Measurements from ENCODE around the gene DHX34.
"Not testable (repeated sequence)": the region's sequence is repeated elsewhere in the genome, so short reads cannot be mapped to it uniquely, and the experiment has no call there.

DHX34 gene

GRCh38 chr19:47323872-47324271 lies 25.2 kb upstream of the DHX34 start:
- Histone ChIP-seq H3K27me3 (replicated peaks in 2 of 5; ENCODE audit: control insufficient read depth in 4 of 5, insufficient read depth in 5 of 5, low read length in 4 of 5) (peaks cover 0 to 19% (median 2%) of the 10 kb centered on the region in 5 experiments), H3K36me3 (ENCODE audit: control insufficient read depth in 4 of 4, insufficient read depth in 4 of 4, low read length in 3 of 4) (no peaks in the 10 kb centered on the region), H3K9me3 (ENCODE audit: control extremely low read depth in 1 of 5, control insufficient read depth in 4 of 5, insufficient read depth in 2 of 5, low read depth in 1 of 5, low read length in 4 of 5) (peaks cover 0 to 4% (median 0%) of the 10 kb centered on the region in 5 experiments), H3K4me3 (ENCODE audit: control insufficient read depth in 1 of 7, extremely low read depth in 1 of 7, insufficient read depth in 4 of 7, low read depth in 2 of 7, low read length in 6 of 7) (no peak overlapping the region), H3K4me1 (ENCODE audit: control extremely low read depth in 1 of 4, control insufficient read depth in 4 of 4, insufficient read depth in 4 of 4, low read length in 3 of 4) (peaks cover 0 to 10% (median 8%) of the 10 kb centered on the region in 4 experiments), H3K27ac (ENCODE audit: insufficient read depth in 1 of 2, low read depth in 1 of 2, low read length in 2 of 2, poor library complexity in 1 of 2, severe bottlenecking in 2 of 2) (no peak overlapping the region)
- ChIA-PET CTCF (interaction anchor here (0.7 to 1.9 kb wide), 3 partner anchors 25 to 192 kb away, joined by 3 to 9 read pairs (median 3); partner anchors contain the start of gene DHX34), POLR2A (interaction anchor here (0.5 kb wide), 1 partner anchor 130 kb away, joined by 3 read pairs; no protein-coding TSS in a partner anchor)
- 91% methylated on average over 12 of the region's 12 CpGs for WGBS (ENCODE audit: insufficient coverage)
- no peak for DNase-seq

GRCh38 chr19:47324502-47324901 lies 24.6 kb upstream of the DHX34 start:
- WGBS (ENCODE audit: insufficient coverage): 38% methylated on average over 7 of the region's 9 CpGs
- POLR2A ChIA-PET: interaction anchor here (0.5 kb wide), 1 partner anchor 129 kb away, joined by 3 read pairs; no protein-coding TSS in a partner anchor

GRCh38 chr19:47330466-47330869 lies 18.6 kb upstream of the DHX34 start:
- POLR2A ChIA-PET: no interaction called here
- no peak overlapping the region for H3K27ac ChIP-seq (ENCODE audit: insufficient read depth in 1 of 2, low read depth in 1 of 2, low read length in 2 of 2, poor library complexity in 1 of 2, severe bottlenecking in 2 of 2)

More at GRCh38 chr19:47324502-47324901, 24.6 kb upstream of the DHX34 start:
- Histone ChIP-seq H3K36me3 (ENCODE audit: control insufficient read depth in 4 of 4, insufficient read depth in 4 of 4, low read length in 3 of 4) (no peaks in the 10 kb centered on the region), H3K27ac (ENCODE audit: insufficient read depth in 1 of 2, low read depth in 1 of 2, low read length in 2 of 2, poor library complexity in 1 of 2, severe bottlenecking in 2 of 2) (no peak overlapping the region), H3K4me3 (ENCODE audit: control insufficient read depth in 1 of 7, extremely low read depth in 1 of 7, insufficient read depth in 4 of 7, low read depth in 2 of 7, low read length in 6 of 7) (no peak overlapping the region), H3K4me1 (ENCODE audit: control extremely low read depth in 1 of 4, control insufficient read depth in 4 of 4, insufficient read depth in 4 of 4, low read length in 3 of 4) (peaks cover 0 to 10% (median 8%) of the 10 kb centered on the region in 4 experiments), H3K9me3 (ENCODE audit: control extremely low read depth in 1 of 5, control insufficient read depth in 4 of 5, insufficient read depth in 2 of 5, low read depth in 1 of 5, low read length in 4 of 5) (peaks cover 0 to 4% (median 0%) of the 10 kb centered on the region in 5 experiments), H3K27me3 (replicated peaks in 2 of 5; ENCODE audit: control insufficient read depth in 4 of 5, insufficient read depth in 5 of 5, low read length in 4 of 5) (peaks cover 0 to 19% (median 2%) of the 10 kb centered on the region in 5 experiments)
- peak; percentile 43 to 50 (median 45) for DNase-seq
- CTCF ChIA-PET: interaction anchor here (1.0 to 1.9 kb wide), 4 partner anchors 9 to 49 kb away, joined by 3 to 9 read pairs (median 4); partner anchors contain the start of gene DHX34

GRCh38 chr19:47331490-47331889 lies 17.6 kb upstream of the DHX34 start:
- no peak for DNase-seq
- H3K4me1 ChIP-seq (ENCODE audit: control extremely low read depth in 1 of 4, control insufficient read depth in 4 of 4, insufficient read depth in 4 of 4, low read length in 3 of 4): peaks cover 1 to 15% (median 5%) of the 10 kb centered on the region in 4 experiments
- ChIA-PET CTCF (interaction anchor here (1.3 to 1.8 kb wide), 3 partner anchors 11 to 24 kb away, joined by 3 to 5 read pairs (median 4); partner anchors contain the start of gene DHX34), POLR2A (no interaction called here)
- no peak overlapping the region for H3K27ac ChIP-seq (ENCODE audit: insufficient read depth in 1 of 2, low read depth in 1 of 2, low read length in 2 of 2, poor library complexity in 1 of 2, severe bottlenecking in 2 of 2)
- H3K36me3 ChIP-seq (ENCODE audit: control insufficient read depth in 4 of 4, insufficient read depth in 4 of 4, low read length in 3 of 4): no peaks in the 10 kb centered on the region
- no peak overlapping the region for H3K4me3 ChIP-seq (ENCODE audit: control insufficient read depth in 1 of 7, extremely low read depth in 1 of 7, insufficient read depth in 4 of 7, low read depth in 2 of 7, low read length in 6 of 7)
- WGBS (ENCODE audit: insufficient coverage): 100% methylated on average over 6 of the region's 6 CpGs
- H3K27me3 ChIP-seq (replicated peaks in 2 of 5; ENCODE audit: control insufficient read depth in 4 of 5, insufficient read depth in 5 of 5, low read length in 4 of 5): peaks cover 0 to 16% (median 6%) of the 10 kb centered on the region in 5 experiments
- no peaks in the 10 kb centered on the region for H3K9me3 ChIP-seq (ENCODE audit: control extremely low read depth in 1 of 5, control insufficient read depth in 4 of 5, insufficient read depth in 2 of 5, low read depth in 1 of 5, low read length in 4 of 5)

More at GRCh38 chr19:47330466-47330869, 18.6 kb upstream of the DHX34 start:
- 35% methylated on average over 5 of the region's 9 CpGs for WGBS (ENCODE audit: insufficient coverage)
- peaks cover 0 to 7% (median 1%) of the 10 kb centered on the region in 4 experiments for H3K4me1 ChIP-seq (ENCODE audit: control extremely low read depth in 1 of 4, control insufficient read depth in 4 of 4, insufficient read depth in 4 of 4, low read length in 3 of 4)
- no peak overlapping the region for H3K4me3 ChIP-seq (ENCODE audit: control insufficient read depth in 1 of 7, extremely low read depth in 1 of 7, insufficient read depth in 4 of 7, low read depth in 2 of 7, low read length in 6 of 7)
- no peaks in the 10 kb centered on the region for H3K9me3 ChIP-seq (ENCODE audit: control extremely low read depth in 1 of 5, control insufficient read depth in 4 of 5, insufficient read depth in 2 of 5, low read depth in 1 of 5, low read length in 4 of 5)
- H3K27me3 ChIP-seq (replicated peaks in 2 of 5; ENCODE audit: control insufficient read depth in 4 of 5, insufficient read depth in 5 of 5, low read length in 4 of 5): peaks cover 0 to 18% (median 6%) of the 10 kb centered on the region in 5 experiments
- peak in 2 of 3 donors; percentile 53 to 56 for DNase-seq
- CTCF ChIA-PET: interaction anchor here (1.8 kb wide), 1 partner anchor 18 kb away, joined by 5 read pairs; the partner anchor contains the start of gene DHX34
- no peaks in the 10 kb centered on the region for H3K36me3 ChIP-seq (ENCODE audit: control insufficient read depth in 4 of 4, insufficient read depth in 4 of 4, low read length in 3 of 4)

- ChIA-PET CTCF (interaction anchor here (1.3 to 1.7 kb wide), 2 partner anchors 10 to 24 kb away, joined by 3 to 4 read pairs; no protein-coding TSS in a partner anchor), POLR2A (no interaction called here)
- no peak within 1 kb of the TSS for H3K4me3 ChIP-seq (ENCODE audit: control insufficient read depth in 1 of 7, extremely low read depth in 1 of 7, insufficient read depth in 4 of 7, low read depth in 2 of 7, low read length in 6 of 7)
- H3K9me3 ChIP-seq (ENCODE audit: control extremely low read depth in 1 of 5, control insufficient read depth in 4 of 5, insufficient read depth in 2 of 5, low read depth in 1 of 5, low read length in 4 of 5): no peaks in the 10 kb centered on the region
- WGBS (ENCODE audit: insufficient coverage): 86% methylated on average over 14 of the region's 18 CpGs
- no peak for DNase-seq
- no peaks in the 10 kb centered on the region for H3K36me3 ChIP-seq (ENCODE audit: control insufficient read depth in 4 of 4, insufficient read depth in 4 of 4, low read length in 3 of 4)
- H3K27me3 ChIP-seq (replicated peaks in 2 of 5; ENCODE audit: control insufficient read depth in 4 of 5, insufficient read depth in 5 of 5, low read length in 4 of 5): peaks cover 0 to 16% (median 6%) of the 10 kb centered on the region in 5 experiments
- peaks cover 3 to 20% (median 8%) of the 10 kb centered on the region in 4 experiments for H3K4me1 ChIP-seq (ENCODE audit: control extremely low read depth in 1 of 4, control insufficient read depth in 4 of 4, insufficient read depth in 4 of 4, low read length in 3 of 4)
- no peak within 1 kb of the TSS for H3K27ac ChIP-seq (ENCODE audit: insufficient read depth in 1 of 2, low read depth in 1 of 2, low read length in 2 of 2, poor library complexity in 1 of 2, severe bottlenecking in 2 of 2)
These were observed 17.1 kb upstream of the DHX34 start, which contains the start of gene C5AR2 for GRCh38 chr19:47331931-47332547. C5AR2 (plus strand) TSS chr19:47332175; CDS start chr19:47340800, 8,625 bp downstream.

- WGBS (ENCODE audit: insufficient coverage): 84% methylated on average over 7 of the region's 18 CpGs
- H3K27me3 ChIP-seq (replicated peaks in 2 of 5; ENCODE audit: control insufficient read depth in 4 of 5, insufficient read depth in 5 of 5, low read length in 4 of 5); H3K9me3 ChIP-seq (ENCODE audit: control extremely low read depth in 1 of 5, control insufficient read depth in 4 of 5, insufficient read depth in 2 of 5, low read depth in 1 of 5, low read length in 4 of 5); H3K36me3 ChIP-seq (ENCODE audit: control insufficient read depth in 4 of 4, insufficient read depth in 4 of 4, low read length in 3 of 4): not testable (repeated sequence)
- ChIA-PET POLR2A (interaction anchor here (0.6 kb wide), 1 partner anchor 10 kb away, joined by 3 read pairs; no protein-coding TSS in a partner anchor), CTCF (interaction anchor here (0.6 to 1.7 kb wide), 2 partner anchors 12 to 50 kb away, joined by 3 to 5 read pairs; partner anchors contain the start of gene DHX34)
- DNase-seq: peak in 2 of 3 donors; percentile 75 to 76
- H3K4me1 ChIP-seq (ENCODE audit: control extremely low read depth in 1 of 4, control insufficient read depth in 4 of 4, insufficient read depth in 4 of 4, low read length in 3 of 4): peaks cover 3 to 14% (median 9%) of the 10 kb centered on the region in 4 experiments
- H3K4me3 ChIP-seq (ENCODE audit: control insufficient read depth in 1 of 7, extremely low read depth in 1 of 7, insufficient read depth in 4 of 7, low read depth in 2 of 7, low read length in 6 of 7): peak overlapping the region in 2 of 7 experiments; percentile 15 to 25
- peak overlapping the region in 1 of 2 experiments; percentile 71 for H3K27ac ChIP-seq (ENCODE audit: insufficient read depth in 1 of 2, low read depth in 1 of 2, low read length in 2 of 2, poor library complexity in 1 of 2, severe bottlenecking in 2 of 2)
These were observed 12.1 kb upstream of the DHX34 start for GRCh38 chr19:47336765-47337718.
